RCC 7860 (cell line): ENCODE measurements around the gene C9orf85.

Experiments used
- DNase-seq: peaks from one replicate; pipeline ENCODE4 v3.0.0-alpha.2; 2015; ENCODE audit warnings: low spot score
- FAIRE-seq: peaks from 2 replicates; lab custom pipeline; 2012; peaks lifted over from hg19 to GRCh38; lab: Jason Lieb, UNC

The C9orf85 gene

GRCh38 chr9:71901695-71902597 lies 9.5 kb upstream of the C9orf85 start:
- DNase-seq (no peak), FAIRE-seq (no peak)

DNA sequence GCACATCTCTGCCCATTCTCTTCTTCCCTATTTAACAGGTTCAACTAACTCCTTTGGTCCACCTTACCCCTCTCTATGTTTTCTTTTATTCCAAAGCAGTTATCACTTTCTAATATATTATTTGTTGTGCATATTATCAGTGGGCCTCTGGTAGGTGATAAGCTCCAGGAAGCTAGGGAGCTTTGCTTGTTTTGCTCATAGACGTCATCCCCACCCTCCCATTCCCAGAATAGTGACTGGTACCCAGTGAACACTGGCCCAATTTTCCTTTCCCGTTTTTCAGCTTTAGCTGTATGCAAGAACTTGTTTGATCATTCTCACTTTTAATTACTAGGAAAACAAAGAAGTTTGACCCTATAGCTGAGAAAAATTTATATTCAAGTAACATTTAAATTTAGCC lies 7.4 kb upstream of the C9orf85 start:
- FAIRE-seq (no peak), DNase-seq (no peak)

DNA sequence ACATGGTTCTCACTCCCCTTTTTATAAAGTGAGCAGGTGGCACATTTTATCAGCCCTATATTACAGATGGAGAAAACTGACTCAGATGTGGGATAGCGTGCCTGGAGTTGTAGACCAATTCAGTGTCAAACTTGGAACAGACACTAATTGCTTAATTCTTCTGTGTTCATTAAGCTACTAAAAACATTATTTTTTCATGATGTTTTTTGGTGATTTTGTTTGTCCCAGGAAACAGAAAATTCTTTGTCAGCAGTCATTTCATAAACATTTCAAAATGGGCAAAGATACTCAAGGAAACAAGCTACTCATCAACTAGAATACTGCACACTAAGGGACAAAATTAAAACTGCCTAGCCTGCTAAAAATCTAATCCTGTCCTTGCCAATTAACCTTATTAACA lies 2.6 kb upstream of the C9orf85 start:
- DNase-seq = no peak

DNA sequence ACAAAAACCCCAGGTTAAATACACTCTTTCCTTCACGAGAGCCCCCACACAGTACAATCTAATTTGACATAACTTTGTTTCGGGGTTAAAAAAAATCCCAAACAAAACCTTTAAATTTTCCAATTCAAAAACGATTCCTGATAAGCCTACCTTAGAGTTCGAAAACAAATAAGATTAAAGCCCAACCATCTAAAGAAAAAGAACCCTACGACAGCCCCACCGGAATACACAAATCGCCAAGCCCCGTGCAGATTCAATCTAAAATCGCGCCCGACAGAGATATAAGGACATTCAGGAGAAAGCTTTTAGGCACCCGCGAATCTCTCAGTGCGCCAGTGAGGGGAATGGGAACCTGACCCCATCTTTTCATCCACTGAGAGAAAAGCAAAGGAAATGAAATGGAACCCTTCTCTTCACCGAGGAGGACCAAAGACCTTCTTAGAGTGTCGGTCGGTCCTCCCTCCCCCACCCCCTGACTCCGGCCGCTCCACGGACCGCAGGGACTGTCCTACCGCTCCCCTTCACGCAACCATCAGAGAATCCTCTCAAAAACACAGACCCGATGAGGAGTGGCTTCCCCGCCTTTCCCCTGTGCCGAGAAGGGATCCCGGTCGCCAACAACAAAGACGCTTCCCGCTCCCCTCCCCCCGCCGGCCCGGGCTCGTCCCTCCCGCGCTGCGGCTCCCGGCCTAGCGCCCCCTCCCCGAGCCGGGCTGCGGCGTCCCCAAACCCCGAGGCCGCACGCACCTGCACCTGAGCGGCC lies 1.4 kb upstream of the C9orf85 start:
- DNase-seq (no peak), FAIRE-seq (no peak)

More for the DNA sequence above, 2.6 kb upstream of the C9orf85 start:
- no peak for FAIRE-seq

DNA sequence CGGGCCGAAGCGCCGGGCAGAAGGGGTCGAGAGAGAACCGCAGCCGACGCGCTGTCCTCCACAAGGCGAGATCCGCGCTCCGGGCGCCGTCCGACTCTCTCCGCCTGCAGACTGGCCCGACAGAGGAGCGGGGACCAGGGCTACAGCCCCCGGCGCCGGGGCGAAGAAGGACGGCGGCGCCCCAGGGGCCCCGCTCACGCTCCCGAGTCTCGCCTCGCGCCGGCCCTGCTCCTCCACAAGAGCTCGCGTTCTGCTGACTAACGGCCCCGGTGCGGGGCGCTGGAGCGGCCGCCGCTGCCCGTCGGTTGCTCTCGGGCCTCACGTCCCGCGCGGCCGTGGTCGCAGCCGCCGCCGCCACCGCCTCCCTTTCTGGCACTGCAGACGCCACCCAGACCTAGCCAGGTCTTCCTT lies 784 bp upstream of the C9orf85 start:
- no peak for FAIRE-seq
- DNase-seq = no peak

- FAIRE-seq (no peak), DNase-seq (no peak)
These were observed 483 bp downstream of the C9orf85 start for GRCh38 chr9:71911908-71912335.

GRCh38 chr9:71915495-71915894 lies 4.1 kb downstream of the C9orf85 start:
- DNase-seq (no peak), FAIRE-seq (no peak)

- DNase-seq (no peak), FAIRE-seq (no peak)
These were observed 5.5 kb downstream of the C9orf85 start for GRCh38 chr9:71916834-71917534.

GRCh38 chr9:71918419-71918818 lies 7.0 kb downstream of the C9orf85 start:
- DNase-seq (no peak), FAIRE-seq (no peak)

- FAIRE-seq (no peak), DNase-seq (no peak)
These were observed 9.2 kb downstream of the C9orf85 start for GRCh38 chr9:71920456-71921189.

DNA sequence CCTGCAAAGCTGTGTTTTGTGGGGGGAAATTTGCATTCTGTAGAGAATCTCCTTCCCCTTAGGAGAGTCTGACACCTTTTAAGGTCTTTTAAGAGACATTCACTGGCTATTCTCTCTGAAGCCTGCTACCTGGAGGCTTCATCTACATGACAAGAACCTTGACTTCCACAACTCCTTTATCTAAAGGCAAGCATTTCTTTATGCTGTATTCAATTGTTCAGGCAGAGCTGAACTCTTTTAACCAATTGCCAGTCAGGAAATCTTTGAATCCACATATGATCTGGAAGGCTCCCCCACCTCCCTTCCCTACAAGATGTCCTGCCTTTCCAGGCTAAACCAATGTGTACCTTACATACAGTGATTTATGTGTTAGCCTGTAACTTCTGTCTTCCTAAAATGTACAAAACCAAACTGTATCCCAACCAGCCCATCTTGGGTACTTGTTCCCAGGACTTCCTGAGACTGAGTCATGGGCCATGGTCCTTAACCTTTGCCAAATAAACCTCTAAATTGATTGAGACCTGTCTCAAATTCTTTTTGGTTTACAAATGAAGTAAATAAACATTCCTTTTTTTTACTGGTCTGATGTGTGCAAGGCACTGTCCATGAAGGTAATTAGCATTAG lies 9.9 kb downstream of the C9orf85 start:
- DNase-seq = no peak
- FAIRE-seq = no peak

GRCh38 chr9:71924576-71924975 lies 13.1 kb downstream of the C9orf85 start:
- DNase-seq (no peak), FAIRE-seq (peak; percentile 7)

GRCh38 chr9:71925834-71926233 lies 14.4 kb downstream of the C9orf85 start:
- DNase-seq = no peak
- no peak for FAIRE-seq

- FAIRE-seq (peak; percentile 68), DNase-seq (no peak)
These were observed 16.9 kb downstream of the C9orf85 start for GRCh38 chr9:71928376-71928775.

DNA sequence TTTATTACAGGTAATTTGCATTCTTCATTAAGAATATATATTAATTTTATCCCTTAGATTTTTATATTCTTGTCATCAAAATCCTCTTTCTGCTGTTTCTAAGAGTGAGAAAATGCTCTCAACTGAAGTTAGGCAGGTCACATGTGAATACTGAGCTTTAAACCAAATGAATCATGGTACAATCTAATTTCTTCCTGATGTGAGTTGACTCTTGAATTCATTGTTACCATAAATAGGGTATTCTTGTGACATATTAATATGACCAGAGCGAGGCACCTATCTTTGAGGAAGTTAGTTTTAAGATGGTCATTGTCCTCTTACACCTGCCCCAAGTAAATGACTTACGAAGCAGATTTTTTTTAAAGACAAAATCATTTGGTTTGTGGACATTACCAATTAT lies 17.4 kb downstream of the C9orf85 start:
- no peak for FAIRE-seq

DNA sequence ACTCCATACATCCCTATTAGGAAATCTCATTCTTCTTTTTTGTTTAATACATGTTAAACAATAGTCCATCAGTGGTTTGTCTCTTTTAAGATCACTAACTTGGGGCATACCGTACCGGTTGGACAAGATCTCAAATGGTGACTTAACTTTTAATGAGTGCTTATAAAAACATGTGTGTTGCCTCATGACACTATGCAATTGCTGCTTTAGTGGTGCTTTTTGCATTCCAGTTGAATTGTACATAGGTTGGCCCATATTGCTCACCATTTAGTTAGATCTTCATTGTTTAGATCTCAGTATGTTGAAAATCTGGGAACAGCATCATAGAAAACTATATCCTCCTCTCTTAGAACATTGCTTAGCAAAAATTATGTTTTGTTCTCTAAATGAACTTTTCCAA lies 17.8 kb downstream of the C9orf85 start:
- FAIRE-seq = no peak
- no peak for DNase-seq

More for the DNA sequence above, 17.4 kb downstream of the C9orf85 start:
- DNase-seq = no peak

DNA sequence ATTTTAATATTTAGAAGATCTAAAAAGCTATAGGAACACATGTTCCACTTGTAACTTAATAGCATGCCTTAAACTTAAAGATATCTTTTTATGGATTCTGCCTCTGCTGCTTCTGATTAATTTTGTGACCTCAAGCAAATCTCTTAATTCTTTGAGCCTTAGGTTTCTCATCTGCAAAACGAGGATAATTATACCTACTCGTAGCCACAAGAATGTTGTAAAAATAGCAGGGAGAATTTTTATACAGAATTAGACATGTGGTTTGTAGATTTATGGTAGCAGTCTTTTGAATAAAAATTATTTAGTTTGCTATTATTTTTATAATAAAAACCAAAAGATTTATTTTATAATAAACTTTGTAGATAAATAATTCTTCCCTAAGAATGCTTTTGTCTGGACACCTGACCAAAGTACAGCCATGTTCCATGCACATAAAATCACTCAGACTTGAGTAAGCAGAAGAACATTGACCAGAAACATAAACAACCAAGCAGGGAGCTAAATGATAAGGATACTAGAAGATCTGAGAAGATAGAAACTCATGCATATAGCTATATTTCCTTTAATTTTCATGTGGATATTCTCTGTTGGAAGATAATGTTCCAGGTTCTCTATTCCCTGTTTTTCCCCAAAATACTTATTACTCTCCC lies 18.5 kb downstream of the C9orf85 start:
- DNase-seq = no peak
- peak; percentile 38 for FAIRE-seq

- FAIRE-seq (no peak), DNase-seq (no peak)
These were observed 19.7 kb downstream of the C9orf85 start for GRCh38 chr9:71931166-71931565.

DNA sequence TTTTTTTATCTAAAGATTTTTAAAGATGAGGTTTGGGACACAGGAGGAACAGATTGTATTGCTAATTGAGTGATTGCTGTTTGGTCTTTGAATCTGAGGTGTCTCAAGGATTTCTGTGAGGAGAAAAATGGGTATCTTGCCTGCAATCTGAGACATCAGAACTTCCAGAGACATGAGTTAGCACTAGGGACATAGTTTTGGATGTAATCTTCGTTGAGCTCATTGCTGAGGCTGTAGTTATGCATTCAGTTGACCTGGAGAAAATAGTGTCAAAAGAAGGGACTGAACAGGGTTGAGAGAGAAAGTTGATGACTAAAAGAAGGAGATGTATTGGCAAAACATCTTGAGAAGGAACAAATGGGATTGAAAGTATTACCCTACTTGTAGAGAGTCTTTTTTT lies 24.6 kb downstream of the C9orf85 start:
- FAIRE-seq (no peak), DNase-seq (no peak)
